Stimulated activated CD4-positive, alpha-beta T cell treated with anti-CD3 and anti-CD28 coated beads, Interleukin-4, amount 100 ng/mL, for 1 hour (primary cell): Measurements from ENCODE around the gene PHF12.
"Not testable (repeated sequence)": the region's sequence is repeated elsewhere in the genome, so short reads cannot be mapped to it uniquely, and the experiment has no call there.

ENCODE experiments used
- DNase-seq: peaks from one replicate; pipeline ENCODE4 v3.0.0-alpha.2; 2020

Gene PHF12

DNA sequence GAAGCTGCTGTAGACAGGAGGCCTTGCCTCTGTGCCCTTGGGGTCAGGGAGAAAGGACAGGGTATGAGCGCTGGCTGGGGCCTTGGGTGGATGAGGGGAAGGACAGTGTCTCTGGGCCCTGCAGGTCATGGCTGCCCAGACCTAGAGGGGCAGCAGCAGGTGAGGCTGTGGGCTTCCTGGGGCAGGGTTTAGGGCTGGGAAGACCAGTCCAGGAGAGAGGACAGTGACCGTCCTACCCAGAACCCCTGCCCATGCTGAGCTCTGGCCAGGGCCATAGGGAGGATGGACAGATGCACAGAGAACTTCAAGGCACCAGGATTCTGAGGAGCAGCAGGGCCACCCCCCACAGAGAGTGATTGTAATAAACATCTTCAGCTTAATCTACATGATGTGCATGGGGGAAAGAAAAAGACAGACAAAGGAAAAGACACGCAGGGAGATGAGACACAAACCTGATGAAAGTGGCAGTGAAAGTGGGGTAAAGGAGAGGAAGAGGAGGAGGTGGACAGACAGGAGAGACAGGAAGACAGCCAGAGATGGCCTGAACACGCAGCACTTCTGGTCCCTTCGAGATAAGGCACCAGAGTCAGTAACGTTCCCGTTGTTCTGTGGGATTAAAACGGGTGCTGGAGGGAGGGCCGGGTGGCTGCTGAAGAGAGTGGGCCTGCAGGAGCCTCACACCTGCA is 71.3 kb downstream of the PHF12 start:
- no peak for DNase-seq

- DNase-seq = no peak
Observed at GRCh38 chr17:28878981-28879380, 72.3 kb downstream of the PHF12 start.

- DNase-seq = no peak
Observed at GRCh38 chr17:28878158-28878910, 73.0 kb downstream of the PHF12 start.

DNA sequence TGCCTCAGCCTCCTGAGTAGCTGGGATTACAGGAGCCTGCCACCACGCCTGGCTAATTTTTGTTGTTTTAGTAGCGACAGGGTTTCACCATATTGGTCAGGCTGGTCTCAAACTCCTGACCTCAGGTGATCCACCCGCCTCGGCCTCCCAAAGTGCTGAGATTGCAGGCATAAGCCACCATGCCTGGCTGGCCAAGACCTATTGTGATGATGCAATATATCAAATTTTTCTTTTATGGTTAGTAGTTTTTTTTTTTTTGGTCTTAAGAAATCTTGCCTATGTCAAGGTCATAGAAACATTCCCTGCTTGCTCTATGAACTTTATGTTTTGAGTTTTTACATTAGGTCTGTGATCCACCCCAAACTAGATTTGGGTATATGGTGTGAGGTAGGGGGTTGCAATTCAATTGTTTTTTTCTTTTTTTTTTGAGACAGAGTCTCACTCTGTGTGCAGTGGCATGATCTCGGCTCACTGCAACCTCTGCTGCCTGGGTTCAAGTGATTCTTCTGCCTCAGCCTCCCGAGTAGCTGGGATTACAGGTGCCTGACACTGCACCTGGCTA is 74.1 kb downstream of the PHF12 start:
- not testable (repeated sequence) for DNase-seq

DNA sequence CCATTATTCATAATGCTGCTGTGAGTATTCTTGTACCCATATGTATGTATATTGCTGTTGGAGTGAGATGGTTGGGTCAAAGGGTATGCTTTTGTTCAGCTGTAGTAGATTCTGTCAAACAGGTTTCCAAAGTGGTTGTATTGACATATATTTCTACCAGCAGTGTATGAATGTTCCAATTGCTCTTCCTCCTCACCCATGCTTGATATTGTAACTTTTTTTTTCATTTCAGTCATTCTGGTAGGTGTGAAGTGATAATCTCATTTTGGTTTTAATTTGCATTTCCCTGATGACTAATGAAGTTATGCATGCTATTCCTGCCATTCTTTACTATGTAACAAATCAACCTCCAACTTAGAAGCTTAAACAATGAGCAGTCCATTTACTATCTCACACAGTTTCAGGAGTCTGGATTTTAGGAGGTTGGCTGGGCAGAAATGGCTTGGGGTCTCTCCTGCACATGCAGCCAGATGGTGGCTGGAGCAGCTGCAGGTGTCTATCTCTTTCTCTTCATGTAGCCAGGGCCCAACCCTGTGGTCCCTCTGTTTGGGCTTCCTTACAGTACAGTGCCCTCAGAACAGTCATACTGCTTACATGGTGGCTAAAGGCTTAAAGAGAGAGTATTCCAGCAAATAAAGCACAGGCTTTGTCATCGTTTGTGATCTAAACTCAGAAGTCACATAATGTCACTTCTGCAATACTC is 75.3 kb downstream of the PHF12 start:
- DNase-seq = no peak

DNA sequence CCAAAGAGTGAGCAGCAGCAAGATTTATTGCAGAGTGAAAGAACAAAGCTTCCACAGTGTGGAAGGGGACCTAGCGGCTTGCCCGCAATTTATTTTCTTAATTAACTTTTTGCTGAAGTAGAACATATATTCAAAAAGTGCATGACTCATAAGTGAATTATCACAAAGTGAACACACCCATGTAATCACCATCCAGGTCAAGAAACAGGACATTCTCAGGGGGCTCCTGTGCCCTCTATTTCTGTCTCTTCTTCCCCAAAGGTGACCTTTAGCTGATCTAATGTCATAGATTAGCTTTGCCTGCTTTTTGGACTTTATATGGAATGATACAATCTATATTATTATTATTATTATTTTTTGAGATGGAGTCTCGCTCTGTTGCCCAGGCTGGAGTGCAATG is 76.6 kb downstream of the PHF12 start:
- DNase-seq = no peak

GRCh38 chr17:28873839-28874238 is 77.5 kb downstream of the PHF12 start:
- DNase-seq = no peak

- DNase-seq = peak; percentile 33
Observed at GRCh38 chr17:28871056-28871579, 80.2 kb downstream of the PHF12 start.

DNA sequence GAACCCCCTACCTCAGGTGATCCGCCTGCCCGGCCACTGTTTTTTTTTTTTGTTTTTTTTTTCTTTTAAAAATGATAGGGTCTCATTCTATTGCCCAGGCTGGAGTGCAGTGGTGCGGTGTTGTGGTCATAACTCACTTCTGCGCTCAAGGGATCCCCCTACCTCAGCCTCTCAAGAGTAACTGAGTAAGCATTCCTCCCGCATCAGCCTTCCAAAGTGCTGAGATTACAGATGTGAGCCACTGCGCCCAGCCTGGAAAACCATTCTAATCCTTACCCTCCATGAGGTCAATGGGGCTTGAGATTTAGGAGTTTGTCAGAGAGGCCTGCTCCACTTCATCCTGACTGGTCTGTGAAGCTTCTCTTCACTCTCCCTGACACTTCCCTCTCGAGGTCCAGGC is 84.0 kb downstream of the PHF12 start:
- DNase-seq = no peak

DNA sequence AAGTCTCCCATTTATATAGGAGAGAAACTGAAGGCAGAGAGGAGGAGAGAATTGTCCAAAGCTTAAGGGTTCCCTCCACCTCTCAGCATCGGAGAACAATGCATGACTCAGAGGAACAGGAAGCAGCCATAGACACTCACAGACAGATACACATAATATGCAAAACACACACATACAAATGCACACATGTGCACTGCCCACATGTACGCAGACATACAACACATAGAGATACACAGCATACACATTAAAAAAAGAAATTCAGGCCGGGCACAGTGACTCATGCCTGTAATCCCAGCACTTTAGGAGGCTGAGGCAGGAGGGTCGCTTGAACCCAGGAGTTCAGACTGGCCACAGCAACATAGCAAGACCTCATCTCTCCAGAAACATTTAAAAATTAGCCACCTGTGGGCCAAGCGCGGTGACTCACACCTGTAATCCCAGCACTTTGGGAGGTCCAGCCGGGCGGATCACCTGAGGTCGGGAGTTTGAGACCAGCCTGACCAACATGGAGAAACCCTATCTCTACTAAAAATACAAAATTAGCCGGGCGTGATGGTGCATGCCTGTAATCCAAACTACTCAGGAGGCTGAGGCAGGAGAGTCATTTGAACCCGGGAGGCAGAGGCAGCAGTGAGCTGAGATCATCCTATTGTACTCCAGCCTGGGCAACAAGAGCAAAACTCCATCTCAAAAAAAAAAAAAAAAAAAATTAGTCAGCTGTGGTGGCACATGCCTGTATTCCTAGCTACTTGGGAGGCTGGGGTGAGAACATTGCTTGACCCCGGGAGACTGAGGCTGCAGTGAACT is 85.2 kb downstream of the PHF12 start:
- no peak for DNase-seq

DNA sequence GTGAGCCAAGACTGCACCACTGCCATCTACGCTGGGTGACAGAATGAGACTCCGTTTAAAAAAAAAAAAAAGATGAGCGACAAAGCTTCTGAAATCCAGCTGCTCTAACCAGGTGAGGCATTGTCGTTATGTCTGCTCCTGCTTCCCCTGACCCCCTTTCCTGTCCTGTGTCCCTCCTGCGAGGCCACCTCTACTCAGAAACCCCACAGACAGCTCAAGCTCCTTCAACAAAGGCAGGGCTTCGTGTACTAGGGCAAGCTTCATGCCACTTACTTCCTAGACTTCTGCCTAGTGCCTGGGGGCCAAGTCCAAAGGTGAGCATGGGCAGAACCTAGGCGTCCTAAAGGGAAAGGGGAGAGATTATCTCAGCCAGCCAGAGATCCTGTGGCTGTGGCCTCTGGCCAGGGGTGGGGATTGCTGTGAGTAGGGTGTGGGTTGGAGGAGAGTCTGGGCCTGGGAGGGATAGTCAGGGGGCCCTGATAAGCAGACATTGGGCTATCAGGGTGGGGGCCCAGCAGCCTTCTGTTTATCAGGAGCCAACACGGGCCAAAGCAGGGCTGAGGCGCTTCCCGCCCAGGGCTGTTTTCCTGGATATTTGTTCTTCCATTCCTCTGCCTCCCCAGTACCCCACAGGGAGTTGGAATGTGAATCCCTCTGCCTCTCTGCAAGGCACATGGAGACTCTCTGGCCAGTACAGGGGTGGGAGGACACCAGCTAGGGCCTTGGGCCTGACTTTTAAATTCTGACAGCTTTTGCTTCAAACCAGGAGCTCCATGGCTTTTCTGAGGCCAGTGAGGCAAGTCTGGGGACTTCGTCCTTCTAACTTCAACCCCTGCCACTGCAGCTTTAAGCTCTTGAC is 86.1 kb downstream of the PHF12 start:
- no peak for DNase-seq

DNA sequence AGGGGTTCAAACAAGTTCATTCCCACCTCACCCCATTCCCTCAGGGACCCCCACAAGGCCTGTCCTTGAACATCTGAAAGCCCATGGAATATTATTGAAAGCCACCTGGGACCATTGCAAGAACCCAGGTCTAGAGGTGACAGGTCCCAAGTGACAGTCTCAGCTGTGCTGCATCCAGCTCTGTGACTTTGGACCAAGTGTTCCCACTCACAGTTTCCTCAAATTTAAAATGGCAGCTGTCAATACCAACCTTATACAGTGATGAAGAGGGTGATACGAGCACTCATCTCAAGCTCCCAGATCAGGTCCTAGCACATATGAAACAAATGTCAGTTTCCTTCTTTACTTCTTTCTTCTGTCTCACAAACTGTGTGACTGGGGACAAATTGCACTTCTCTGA is 87.4 kb downstream of the PHF12 start:
- no peak for DNase-seq

GRCh38 chr17:28862561-28862960 is 88.8 kb downstream of the PHF12 start:
- DNase-seq = no peak

DNA sequence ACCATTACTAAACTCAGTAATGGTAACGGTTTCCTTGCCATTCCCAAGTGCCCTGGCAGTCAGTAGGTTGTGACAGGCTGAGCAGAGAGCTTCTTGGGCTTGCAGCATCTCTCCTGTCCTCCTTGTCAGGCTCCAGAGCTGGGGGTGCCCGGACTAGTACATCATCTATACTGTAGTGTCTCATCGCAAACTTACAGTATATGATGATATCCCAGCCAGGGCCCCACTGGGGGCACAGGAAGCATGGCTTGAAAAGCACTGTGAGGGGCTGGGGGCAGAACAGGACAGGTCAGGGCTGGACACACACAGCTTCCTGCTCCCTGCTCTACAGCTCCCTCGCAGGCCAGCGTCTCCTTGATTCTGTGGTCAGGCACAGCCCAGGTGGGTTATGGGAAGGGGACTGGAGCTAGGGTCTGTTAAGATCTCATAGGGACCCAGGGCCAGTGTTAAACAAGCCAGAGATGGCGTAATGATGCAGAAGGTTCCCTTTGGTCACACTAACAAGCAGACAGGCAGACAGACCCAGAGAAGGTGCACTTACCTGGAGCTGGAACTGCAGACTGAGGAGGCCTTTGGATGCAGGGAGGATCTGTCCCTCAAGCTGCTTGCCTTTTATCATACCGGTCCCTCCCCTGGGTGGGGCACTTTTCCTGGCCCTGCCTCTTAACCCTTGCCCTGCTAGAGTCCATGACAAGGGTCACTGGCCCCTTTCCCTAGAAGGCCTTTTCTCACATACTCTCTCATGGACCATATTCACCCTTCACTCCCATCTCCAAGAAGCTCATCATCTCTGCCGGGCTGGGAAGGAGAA is 89.7 kb downstream of the PHF12 start:
- no peak for DNase-seq

GRCh38 chr17:28860363-28860808 is 90.9 kb downstream of the PHF12 start:
- no peak for DNase-seq

DNA sequence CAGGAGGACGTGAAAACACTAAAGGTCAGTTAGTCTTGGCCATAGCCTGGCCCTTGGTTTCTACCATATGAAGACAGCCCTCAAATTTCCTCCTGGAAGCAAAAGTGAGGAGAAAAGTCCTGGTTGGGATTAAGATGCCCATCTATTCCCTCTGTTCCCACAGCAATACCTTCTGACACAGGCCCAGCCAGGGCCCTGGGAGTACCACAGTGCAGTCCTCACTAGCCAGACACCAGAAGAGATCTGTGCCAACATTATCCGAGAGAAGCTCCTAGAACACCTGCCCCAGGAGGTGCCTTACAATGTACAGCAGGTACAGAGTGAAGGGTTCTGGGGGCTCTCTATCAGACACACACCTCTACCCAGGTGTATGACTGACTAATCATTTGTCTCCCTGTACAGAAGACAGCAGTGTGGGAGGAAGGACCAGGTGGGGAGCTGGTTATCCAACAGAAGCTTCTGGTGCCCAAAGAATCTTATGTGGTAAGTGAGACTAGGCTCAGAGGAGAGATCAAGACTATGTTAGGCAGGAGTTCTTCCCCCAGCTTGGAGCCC is 92.4 kb downstream of the PHF12 start:
- DNase-seq = no peak

DNA sequence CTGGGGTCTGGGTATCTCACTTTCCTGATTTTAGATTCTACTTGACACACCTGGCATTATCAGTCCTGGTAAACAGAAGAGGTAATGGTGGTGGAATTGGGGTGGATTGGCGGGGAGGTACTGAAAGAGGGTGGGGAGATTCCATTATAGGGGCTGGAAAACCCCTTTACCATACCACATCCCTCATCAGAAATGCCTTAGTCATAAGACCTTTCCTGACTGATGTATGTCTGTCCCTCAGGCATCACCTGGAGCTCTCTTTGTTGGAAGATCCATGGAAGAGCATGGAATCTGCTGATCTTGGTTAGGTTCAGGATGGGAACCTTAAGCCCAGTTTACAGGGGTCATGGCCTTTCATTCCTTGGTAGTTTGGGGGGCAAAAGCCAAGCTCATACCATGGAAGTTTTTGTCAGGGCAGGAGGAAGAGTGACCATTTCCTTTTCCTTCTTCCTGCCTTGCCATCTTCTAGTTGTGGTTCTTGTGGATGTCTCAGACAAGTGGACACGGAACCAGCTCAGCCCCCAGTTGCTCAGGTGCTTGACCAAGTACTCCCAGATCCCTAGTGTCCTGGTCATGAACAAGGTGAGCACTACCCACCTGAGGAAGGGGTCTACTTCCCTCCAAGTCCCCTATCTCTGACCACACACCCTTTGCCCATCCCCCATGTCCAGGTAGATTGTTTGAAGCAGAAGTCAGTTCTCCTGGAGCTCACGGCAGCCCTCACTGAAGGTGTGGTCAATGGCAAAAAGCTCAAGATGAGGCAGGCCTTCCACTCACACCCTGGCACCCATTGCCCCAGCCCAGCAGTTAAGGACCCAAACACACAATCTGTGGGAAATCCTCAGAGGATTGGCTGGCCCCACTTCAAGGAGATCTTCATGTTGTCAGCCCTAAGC is 93.2 kb downstream of the PHF12 start:
- no peak for DNase-seq

DNA sequence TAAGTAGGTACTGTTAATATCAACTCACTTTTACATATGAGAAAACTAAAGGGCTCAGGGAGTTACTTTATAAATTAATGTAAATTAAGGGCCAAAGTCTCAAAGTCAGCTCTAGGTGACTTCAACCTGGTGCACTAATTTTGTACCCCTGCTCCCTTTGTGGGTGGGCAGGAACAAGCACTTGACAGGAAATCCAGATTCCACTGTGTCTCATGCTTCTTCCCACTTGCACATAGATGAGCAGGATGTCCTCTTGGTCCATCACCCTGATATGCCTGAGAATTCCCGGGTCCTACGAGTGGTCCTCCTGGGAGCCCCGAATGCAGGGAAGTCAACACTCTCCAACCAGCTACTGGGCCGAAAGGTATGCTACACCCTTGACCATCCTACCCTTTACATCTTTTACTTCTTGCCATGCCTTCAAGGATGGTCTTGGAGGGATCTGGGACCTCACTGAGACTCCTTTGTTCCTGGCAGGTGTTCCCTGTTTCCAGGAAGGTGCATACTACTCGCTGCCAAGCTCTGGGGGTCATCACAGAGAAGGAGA is 95.2 kb downstream of the PHF12 start:
- no peak for DNase-seq

DNA sequence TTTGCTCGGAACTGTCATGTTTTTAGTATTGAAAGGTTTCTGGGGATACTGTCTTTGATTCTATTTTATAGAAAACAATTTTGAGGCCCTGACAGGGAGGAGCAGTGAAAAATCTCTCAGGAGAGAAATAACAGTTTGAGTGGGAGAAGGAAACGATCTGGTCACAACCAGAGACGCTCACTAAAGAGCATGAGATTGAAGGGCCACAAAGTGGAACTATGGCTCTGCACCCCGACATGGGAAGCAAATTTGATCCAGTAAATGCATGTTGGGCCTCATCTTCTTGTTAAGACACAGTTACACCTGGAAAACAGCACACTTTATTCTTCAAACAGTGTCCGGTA is 96.0 kb downstream of the PHF12 start:
- DNase-seq = no peak
